Fibroblast of lung (primary cell): ENCODE data around the gene TNFRSF19. TPM values are rescaled to one million over a fixed set of nuclear protein-coding genes. Genes with fewer than 3 reads are reported as not detected.

Source experiments
- DNase-seq, 2 donors: peaks; one replicate each; pipeline versions ENCODE4 v3.0.0 to v3.0.0-alpha.2; 2010; ENCODE audit warnings: low read depth in 2 of 2
- H2AFZ ChIP-seq: 2 replicates; pipeline ENCODE4 v1.5.1; 2012; ENCODE audit warnings: low read length, control low read depth, inconsistent platforms
- H3K27ac ChIP-seq: 2 replicates; pipeline ENCODE4 v1.5.1; 2011; ENCODE audit warnings: low read length, control low read depth; ENCODE audit not compliant: insufficient read depth
- H3K27me3 ChIP-seq: 2 replicates; pipeline ENCODE4 v1.5.1; 2011; ENCODE audit warnings: mild to moderate bottlenecking, low read length; ENCODE audit not compliant: control insufficient read depth, insufficient read depth
- H3K36me3 ChIP-seq: 2 replicates; pipeline ENCODE4 v1.5.1; 2011; ENCODE audit warnings: low read length; ENCODE audit not compliant: control insufficient read depth, insufficient read depth
- H3K4me1 ChIP-seq: 2 replicates; pipeline ENCODE4 v1.5.1; 2011; ENCODE audit warnings: low read length; ENCODE audit not compliant: control insufficient read depth, insufficient read depth; ENCODE audit errors: extremely low read depth
- H3K4me2 ChIP-seq: 2 replicates; pipeline ENCODE4 v1.5.1; 2011; ENCODE audit warnings: low read length, control low read depth; ENCODE audit not compliant: insufficient read depth; ENCODE audit errors: extremely low read depth
- H3K4me3 ChIP-seq, 4 experiments: fragments of 200-600 bp in 1 of 4; sonication (generic) in 1 of 4; replicated peaks in 1 of 4; 2 replicates each; pipeline ENCODE4 v1.5.1; 2011 to 2016; ENCODE audit warnings: low read length in 4 of 4, low read depth in 3 of 4, mild to moderate bottlenecking in 3 of 4, control low read depth in 2 of 4, inconsistent platforms in 1 of 4, mixed read lengths in 1 of 4; ENCODE audit not compliant: insufficient read depth in 1 of 4; ENCODE audit errors: control extremely low read depth in 1 of 4
- H3K79me2 ChIP-seq: 2 replicates; pipeline ENCODE4 v1.5.1; 2012; ENCODE audit warnings: mild to moderate bottlenecking, low read length, inconsistent platforms; ENCODE audit not compliant: control insufficient read depth, insufficient read depth
- H3K9ac ChIP-seq: 2 replicates; pipeline ENCODE4 v1.5.1; 2011; ENCODE audit warnings: mild to moderate bottlenecking, low read length, control low read depth; ENCODE audit not compliant: insufficient read depth
- H3K9me3 ChIP-seq: 2 replicates; pipeline ENCODE4 v1.5.1; 2012; ENCODE audit warnings: low read depth, low read length; ENCODE audit not compliant: control insufficient read depth, insufficient read depth
- H4K20me1 ChIP-seq: 2 replicates; pipeline ENCODE4 v1.5.1; 2011; ENCODE audit warnings: low read length; ENCODE audit not compliant: control insufficient read depth, insufficient read depth; ENCODE audit errors: extremely low read depth
- CTCF ChIP-seq, 2 donors: IDR thresholded peaks in 1 of 2; conservative IDR thresholded peaks in 1 of 2; 1 replicate in 1 of 2; 2 replicates in 1 of 2; pipeline ENCODE4 v1.5.1; 2011 to 2012; ENCODE audit warnings: low read length in 2 of 2, control low read depth in 1 of 2, inconsistent platforms in 1 of 2, low read depth in 1 of 2, mild to moderate bottlenecking in 1 of 2
- EZH2 ChIP-seq: IDR thresholded peaks from 2 replicates; pipeline ENCODE4 v1.5.1; 2012; ENCODE audit warnings: low read length, control low read depth, mild to moderate bottlenecking; ENCODE audit errors: missing control alignments
- polyA plus RNA-seq, 2 donors: library from polyadenylated mRNA; depleted of rRNA in 1 of 2; stranded (reverse) in 1 of 2; unstranded in 1 of 2; fragments of >200 nt; gene quantifications; 2 replicates each; pipeline ENCODE4 v1.2.1, GENCODE V29; 2011 to 2012; ENCODE audit warnings: missing spikeins in 1 of 2
- total RNA-seq: library from RNA; depleted of rRNA; stranded (reverse); fragments of >200 nt; gene quantifications from 2 replicates; pipeline ENCODE4 v1.2.1, GENCODE V29; 2014

Gene TNFRSF19
- total and polyA plus RNA-seq, 2 donors (not counting 1 experiment from before 2014, with no cell fraction given) = 260 to 330 TPM

GRCh38 chr13:23632048-23632582 is 61.9 kb downstream of the TNFRSF19 start:
- Histone ChIP-seq H2AFZ (no peak overlapping the region), H3K79me2 (peaks cover 1% of the 10 kb centered on the region), H3K4me3 (no peak overlapping the region), H3K9me3 (no peaks in the 10 kb centered on the region), H3K4me2 (no peak overlapping the region), H3K27ac (no peak overlapping the region), H3K36me3 (peaks cover 14% of the 10 kb centered on the region), H4K20me1 (no peaks in the 10 kb centered on the region), H3K4me1 (no peaks in the 10 kb centered on the region), H3K27me3 (no peaks in the 10 kb centered on the region), H3K9ac (no peak overlapping the region)
- DNase-seq = no peak
- TF ChIP-seq EZH2 (no peak), CTCF (conservative IDR thresholded peaks at IDR 0.05 in 1 of 2, IDR thresholded peaks at IDR 0.05 in 1 of 2; ENCODE audit: low read depth in 1 of 2, low read length in 2 of 2) (no peak)

- H3K9me3 ChIP-seq = no peaks in the 10 kb centered on the region
- H3K36me3 ChIP-seq = peaks cover 12% of the 10 kb centered on the region
- H3K79me2 ChIP-seq = peaks cover 1% of the 10 kb centered on the region
- H3K27me3 ChIP-seq = no peaks in the 10 kb centered on the region
- TF ChIP-seq EZH2 (no peak), CTCF (conservative IDR thresholded peaks at IDR 0.05 in 1 of 2, IDR thresholded peaks at IDR 0.05 in 1 of 2; ENCODE audit: low read depth in 1 of 2, low read length in 2 of 2) (no peak)
- no peak overlapping the region for H3K4me3 ChIP-seq
- H3K4me2 ChIP-seq = no peak overlapping the region
- no peak overlapping the region for H3K27ac ChIP-seq
- no peak overlapping the region for H3K9ac ChIP-seq
- no peak for DNase-seq
- no peaks in the 10 kb centered on the region for H4K20me1 ChIP-seq
- no peak overlapping the region for H2AFZ ChIP-seq
- H3K4me1 ChIP-seq = no peaks in the 10 kb centered on the region
Observed at GRCh38 chr13:23632741-23633140, 62.5 kb downstream of the TNFRSF19 start.

GRCh38 chr13:23634897-23635296 is 64.7 kb downstream of the TNFRSF19 start:
- Histone ChIP-seq H3K79me2 (no peaks in the 10 kb centered on the region), H4K20me1 (no peaks in the 10 kb centered on the region), H3K27me3 (no peaks in the 10 kb centered on the region), H3K4me3 (no peak overlapping the region), H3K9ac (no peak overlapping the region), H3K9me3 (no peaks in the 10 kb centered on the region), H3K4me1 (no peaks in the 10 kb centered on the region), H2AFZ (no peak overlapping the region), H3K36me3 (peaks cover 7% of the 10 kb centered on the region), H3K27ac (no peak overlapping the region), H3K4me2 (no peak overlapping the region)
- DNase-seq = no peak
- TF ChIP-seq EZH2 (no peak), CTCF (conservative IDR thresholded peaks at IDR 0.05 in 1 of 2, IDR thresholded peaks at IDR 0.05 in 1 of 2; ENCODE audit: low read depth in 1 of 2, low read length in 2 of 2) (no peak)
